Measurements from ENCODE around the gene PARD3. TPM values are rescaled to one million over a fixed set of nuclear protein-coding genes. Genes with fewer than 3 reads are reported as not detected.

Gene PARD3
- total RNA-seq, 1 donor from 2014 or later, result 22.9 TPM

GRCh38 chr10:34748357-34748756, 66.7 kb downstream of the PARD3 start:
- TF ChIP-seq CTCF (IDR thresholded peaks at IDR 0.05; ENCODE audit: partially characterized antibody, unreplicated experiment), result no peak
- Mint-ChIP-seq H3K27me3 (ENCODE audit: unreplicated experiment) (peaks cover 4% of the 10 kb centered on the region), H3K36me3 (ENCODE audit: unreplicated experiment) (no peaks in the 10 kb centered on the region), H3K9me3 (ENCODE audit: unreplicated experiment) (peaks cover 1% of the 10 kb centered on the region), H3K27ac (ENCODE audit: unreplicated experiment) (peak overlapping the region; percentile 40), H3K4me1 (ENCODE audit: low read depth, unreplicated experiment) (peaks cover 23% of the 10 kb centered on the region), H3K4me3 (ENCODE audit: unreplicated experiment) (no peak overlapping the region)
- no peak for DNase-seq

GRCh38 chr10:34746094-34746493, 69.0 kb downstream of the PARD3 start:
- H3K4me1 Mint-ChIP-seq (ENCODE audit: low read depth, unreplicated experiment), result peaks cover 28% of the 10 kb centered on the region
- peaks cover 1% of the 10 kb centered on the region for H3K9me3 Mint-ChIP-seq (ENCODE audit: unreplicated experiment)
- H3K27ac Mint-ChIP-seq (ENCODE audit: unreplicated experiment), result no peak overlapping the region
- no peak for DNase-seq
- no peaks in the 10 kb centered on the region for H3K36me3 Mint-ChIP-seq (ENCODE audit: unreplicated experiment)
- peaks cover 4% of the 10 kb centered on the region for H3K27me3 Mint-ChIP-seq (ENCODE audit: unreplicated experiment)
- H3K4me3 Mint-ChIP-seq (ENCODE audit: unreplicated experiment), result no peak overlapping the region
- TF ChIP-seq CTCF (IDR thresholded peaks at IDR 0.05; ENCODE audit: partially characterized antibody, unreplicated experiment), result no peak

- Mint-ChIP-seq H3K27ac (ENCODE audit: unreplicated experiment) (no peak overlapping the region), H3K27me3 (ENCODE audit: unreplicated experiment) (peaks cover 2% of the 10 kb centered on the region), H3K36me3 (ENCODE audit: unreplicated experiment) (no peaks in the 10 kb centered on the region), H3K4me3 (ENCODE audit: unreplicated experiment) (no peak overlapping the region), H3K4me1 (ENCODE audit: low read depth, unreplicated experiment) (peaks cover 31% of the 10 kb centered on the region), H3K9me3 (ENCODE audit: unreplicated experiment) (peaks cover 1% of the 10 kb centered on the region)
- DNase-seq, result no peak
- no peak for TF ChIP-seq CTCF (IDR thresholded peaks at IDR 0.05; ENCODE audit: partially characterized antibody, unreplicated experiment)
Measured at GRCh38 chr10:34745244-34745643, 69.9 kb downstream of the PARD3 start.

GRCh38 chr10:34744590-34744989, 70.5 kb downstream of the PARD3 start:
- peaks cover 6% of the 10 kb centered on the region for H3K9me3 Mint-ChIP-seq (ENCODE audit: unreplicated experiment)
- H3K36me3 Mint-ChIP-seq (ENCODE audit: unreplicated experiment), result no peaks in the 10 kb centered on the region
- H3K4me1 Mint-ChIP-seq (ENCODE audit: low read depth, unreplicated experiment), result peaks cover 35% of the 10 kb centered on the region
- peaks cover 4% of the 10 kb centered on the region for H3K27me3 Mint-ChIP-seq (ENCODE audit: unreplicated experiment)
- DNase-seq, result no peak
- H3K4me3 Mint-ChIP-seq (ENCODE audit: unreplicated experiment), result no peak overlapping the region
- no peak overlapping the region for H3K27ac Mint-ChIP-seq (ENCODE audit: unreplicated experiment)
- TF ChIP-seq CTCF (IDR thresholded peaks at IDR 0.05; ENCODE audit: partially characterized antibody, unreplicated experiment), result no peak

GRCh38 chr10:34743814-34744213, 71.3 kb downstream of the PARD3 start:
- peak overlapping the region; percentile 25 for H3K4me3 Mint-ChIP-seq (ENCODE audit: unreplicated experiment)
- H3K27me3 Mint-ChIP-seq (ENCODE audit: unreplicated experiment), result peaks cover 4% of the 10 kb centered on the region
- H3K9me3 Mint-ChIP-seq (ENCODE audit: unreplicated experiment), result peaks cover 5% of the 10 kb centered on the region
- H3K27ac Mint-ChIP-seq (ENCODE audit: unreplicated experiment), result no peak overlapping the region
- H3K4me1 Mint-ChIP-seq (ENCODE audit: low read depth, unreplicated experiment), result peaks cover 36% of the 10 kb centered on the region
- no peak for DNase-seq
- no peak for TF ChIP-seq CTCF (IDR thresholded peaks at IDR 0.05; ENCODE audit: partially characterized antibody, unreplicated experiment)
- H3K36me3 Mint-ChIP-seq (ENCODE audit: unreplicated experiment), result no peaks in the 10 kb centered on the region
